Urothelium cell line (cell line): Measurements from ENCODE around the gene EYS.

Experiments used
- DNase-seq: peaks from one replicate; pipeline ENCODE4 v3.0.0; 2011; ENCODE audit warnings: low spot score, mixed read lengths
- FAIRE-seq: peaks from 2 replicates; lab custom pipeline; 2011; peaks lifted over from hg19 to GRCh38; lab: Jason Lieb, UNC

Gene EYS

DNA sequence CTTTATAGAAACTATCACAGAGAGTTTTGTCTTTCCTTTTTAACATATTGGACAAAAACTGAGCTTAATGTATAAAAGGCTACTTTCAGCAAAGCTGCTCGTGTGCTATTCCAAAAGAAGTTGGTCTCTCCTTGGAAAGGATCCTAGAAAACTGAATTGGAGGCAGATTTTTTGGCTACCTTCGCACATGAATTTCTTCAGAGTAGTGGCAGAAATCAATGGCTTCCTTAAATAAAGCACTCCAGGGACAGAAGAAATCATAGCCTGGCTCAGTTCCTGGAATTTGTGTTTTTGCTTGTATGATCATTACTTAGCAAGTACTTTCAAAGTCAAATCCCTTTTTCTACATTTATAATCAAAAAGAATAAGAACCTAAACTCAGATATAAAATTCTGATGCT is 1291.1 kb downstream of the EYS start:
- DNase-seq (no peak), FAIRE-seq (no peak)

DNA sequence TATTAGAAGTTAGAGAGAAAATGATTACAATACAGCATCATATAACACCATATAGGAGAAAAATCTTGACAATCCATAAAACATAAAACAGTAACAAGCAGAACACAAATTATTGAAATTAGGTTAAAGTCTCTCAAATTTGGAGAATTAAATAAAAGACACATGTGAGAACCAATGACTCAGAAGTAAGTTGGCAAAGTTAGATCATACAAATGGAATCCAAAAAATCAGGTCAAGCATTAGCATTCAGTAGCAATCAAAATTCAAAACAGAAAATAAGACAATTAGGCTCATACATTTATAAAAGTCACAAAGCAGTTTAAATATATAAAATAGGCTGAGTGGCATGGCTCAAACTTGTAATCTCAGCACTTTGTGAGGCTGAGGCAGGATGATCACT is 1295.8 kb downstream of the EYS start:
- FAIRE-seq (no peak), DNase-seq (no peak)

DNA sequence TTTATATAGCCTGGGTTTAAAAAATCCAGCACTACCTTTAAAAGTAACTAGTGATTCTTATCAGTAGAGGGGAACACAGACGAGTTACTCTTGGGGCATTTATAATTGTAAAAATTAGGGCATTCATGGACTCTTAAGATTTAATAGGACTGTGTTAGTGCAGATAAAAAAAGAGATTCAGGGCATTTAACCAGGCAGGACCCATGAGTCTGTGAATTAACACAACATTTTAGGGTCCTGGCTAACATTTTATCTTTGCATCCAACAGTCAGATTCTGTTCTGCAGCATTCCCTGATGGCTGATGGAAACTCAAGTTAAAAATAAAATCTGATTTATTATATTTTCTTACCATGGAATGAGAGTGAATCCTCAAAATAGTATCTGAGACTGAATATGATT is 1297.1 kb downstream of the EYS start:
- DNase-seq (no peak), FAIRE-seq (no peak)

DNA sequence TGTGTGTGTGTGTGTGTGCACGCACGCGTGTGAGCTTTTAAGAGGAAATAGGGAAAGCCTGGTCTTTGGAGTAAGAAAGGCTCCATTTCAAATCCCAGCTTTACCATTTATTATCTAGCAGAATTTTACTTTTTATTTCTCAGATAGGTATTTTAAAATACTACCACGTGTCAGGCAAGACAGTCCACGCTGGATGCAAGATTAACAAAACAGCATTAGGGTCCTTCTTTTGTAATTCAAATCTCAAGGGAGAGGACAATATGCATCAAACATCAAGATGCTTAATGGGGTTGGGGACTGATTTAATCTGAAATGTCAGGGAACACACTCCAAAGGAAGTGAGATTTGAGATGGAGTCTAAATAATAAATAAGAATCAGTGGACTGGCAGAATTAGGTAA is 1302.6 kb downstream of the EYS start:
- DNase-seq (no peak), FAIRE-seq (no peak)

DNA sequence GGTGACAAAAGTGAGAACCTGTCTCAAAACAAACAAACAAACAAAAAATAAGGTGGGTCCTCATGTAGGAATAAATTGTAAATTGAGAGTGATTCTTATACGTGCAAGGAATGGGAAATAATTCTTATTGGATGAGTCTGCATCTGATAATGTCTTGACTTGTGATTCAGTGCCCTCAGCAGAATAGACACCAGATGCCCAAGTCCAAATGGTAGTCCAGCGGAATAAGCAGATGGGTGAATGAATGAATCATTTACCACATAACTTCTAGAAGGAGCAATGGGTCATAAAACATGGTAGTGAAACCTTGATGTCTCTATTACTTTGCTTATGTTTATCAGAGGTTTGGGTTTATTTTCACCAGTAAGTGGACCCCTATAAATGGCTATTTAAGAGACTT is 1323.7 kb downstream of the EYS start:
- no peak for FAIRE-seq
- DNase-seq = no peak

DNA sequence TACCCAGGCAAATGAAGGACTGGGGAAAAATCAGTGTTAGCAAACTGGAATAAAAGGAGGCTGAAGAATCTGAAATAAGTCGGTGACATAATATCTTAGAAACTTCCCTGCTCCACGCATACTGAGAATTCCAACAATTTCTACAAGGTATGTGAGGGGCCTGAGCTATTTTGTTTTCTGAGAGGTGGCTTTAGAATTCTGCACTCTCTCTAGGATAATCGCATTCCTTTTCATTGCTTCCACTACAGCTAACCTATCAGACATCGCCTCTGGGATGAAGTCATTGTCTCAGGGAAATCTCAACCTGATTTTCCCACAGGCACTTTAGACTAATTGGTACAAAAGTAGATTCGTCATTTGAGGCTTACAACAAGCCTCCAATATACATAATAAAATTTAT is 1330.6 kb downstream of the EYS start:
- DNase-seq (no peak), FAIRE-seq (no peak)

DNA sequence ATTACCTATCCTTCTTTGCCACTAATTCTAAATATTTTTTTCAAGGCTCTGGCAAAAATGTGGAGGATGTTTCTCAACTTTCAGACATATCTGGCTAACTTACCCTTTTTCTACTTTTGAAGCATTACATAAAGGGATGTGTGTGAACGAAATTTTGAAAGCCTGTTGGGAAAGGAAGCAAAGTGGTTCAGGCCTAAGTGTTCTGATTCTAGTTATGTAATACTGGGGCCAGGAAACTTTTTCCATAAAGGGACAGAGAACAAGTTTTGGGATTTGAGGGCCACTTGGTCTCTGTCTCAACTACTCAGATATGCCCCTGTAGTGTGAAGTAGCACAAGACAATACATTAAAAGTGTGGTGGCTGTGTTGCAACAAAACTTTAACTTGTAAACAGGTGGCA is 1349.6 kb downstream of the EYS start:
- no peak for DNase-seq
- FAIRE-seq = peak; percentile 13

DNA sequence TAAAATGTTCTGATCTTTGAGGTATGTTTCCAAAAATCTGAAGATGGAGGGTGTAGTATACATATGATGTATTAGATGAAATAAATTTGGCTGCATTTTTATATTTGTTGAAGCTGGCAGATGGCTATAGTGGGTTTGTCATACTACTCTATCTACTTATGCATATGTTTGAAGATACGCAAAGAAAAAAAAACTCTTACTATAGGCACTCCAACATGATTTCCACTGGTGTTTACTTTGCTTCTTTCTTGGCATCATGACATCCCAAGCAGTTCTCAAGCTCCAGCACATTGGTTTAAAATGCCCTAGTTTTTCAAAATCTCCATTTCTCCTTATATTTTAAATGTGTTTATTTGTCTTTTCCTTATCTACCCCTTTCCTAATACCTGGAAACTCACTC is 1359.6 kb downstream of the EYS start:
- no peak for DNase-seq
- FAIRE-seq = no peak

DNA sequence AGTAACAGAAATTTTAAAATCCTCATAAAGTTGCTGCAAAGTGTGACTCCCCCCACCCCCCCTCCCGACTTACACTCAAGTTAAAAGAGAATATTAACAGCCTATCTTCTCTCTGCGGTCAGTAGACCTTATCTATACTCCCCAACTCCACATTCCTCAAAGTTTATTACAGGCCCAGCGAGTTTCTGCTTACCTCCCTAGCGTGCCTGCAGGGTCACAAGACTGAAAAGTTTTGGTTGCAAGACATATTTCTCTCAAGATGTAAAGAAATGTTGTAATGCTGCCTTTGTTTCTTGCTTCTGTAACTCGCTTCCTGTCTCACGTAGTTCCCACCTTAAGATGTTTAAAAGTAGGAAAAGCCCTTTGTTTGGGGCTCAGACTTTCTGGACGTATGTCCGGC is 1371.8 kb downstream of the EYS start:
- DNase-seq (no peak), FAIRE-seq (no peak)

DNA sequence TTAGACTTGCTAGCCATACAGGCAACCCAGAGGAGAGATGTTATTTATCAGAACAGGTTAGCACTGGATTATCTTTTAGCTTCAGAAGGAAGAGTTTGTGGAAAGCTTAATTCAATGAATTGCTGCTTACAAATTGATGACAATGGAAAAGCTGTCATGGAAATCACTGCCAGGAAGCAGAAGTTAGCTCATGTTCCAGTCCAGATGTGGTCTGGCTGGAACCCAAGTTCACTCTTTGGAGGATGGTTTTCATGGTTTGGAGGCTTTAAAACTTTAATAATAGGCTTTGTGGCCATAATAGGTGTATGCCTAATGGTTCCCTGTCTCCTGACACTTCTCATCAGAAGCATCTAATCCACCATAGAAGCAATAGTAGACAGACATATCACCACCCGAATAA is 1372.4 kb downstream of the EYS start:
- FAIRE-seq (peak; percentile 89), DNase-seq (no peak)

DNA sequence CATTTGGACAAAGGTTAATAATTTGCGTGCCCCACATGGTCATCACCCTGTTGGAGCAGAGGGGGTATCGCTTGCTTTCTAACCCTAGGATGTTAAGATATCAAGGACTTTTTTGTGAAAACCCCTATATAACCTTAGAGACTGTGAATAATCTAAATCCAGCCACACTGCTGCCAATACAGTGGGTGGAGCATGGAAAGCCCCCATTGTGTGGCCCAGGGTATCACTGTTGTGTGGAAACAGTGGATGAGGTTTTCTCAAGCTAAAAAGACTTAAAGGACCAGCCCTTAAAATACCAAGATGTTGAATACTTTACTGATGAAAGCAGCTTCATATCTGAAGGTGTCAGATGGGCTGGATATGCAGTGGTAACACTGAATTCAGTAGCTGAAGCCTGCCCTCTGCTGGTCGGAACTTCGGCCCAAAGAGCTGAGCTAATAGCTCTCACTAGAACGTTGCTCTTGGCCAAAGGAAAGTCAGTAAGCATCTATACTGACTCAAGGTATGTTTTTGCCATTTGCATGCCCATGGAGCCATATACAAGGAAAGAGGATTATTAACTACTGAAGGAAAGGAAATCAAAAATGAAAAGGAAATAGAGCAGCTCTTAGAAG is 1376.2 kb downstream of the EYS start:
- peak; percentile 13 for FAIRE-seq
- DNase-seq = peak; percentile 7

DNA sequence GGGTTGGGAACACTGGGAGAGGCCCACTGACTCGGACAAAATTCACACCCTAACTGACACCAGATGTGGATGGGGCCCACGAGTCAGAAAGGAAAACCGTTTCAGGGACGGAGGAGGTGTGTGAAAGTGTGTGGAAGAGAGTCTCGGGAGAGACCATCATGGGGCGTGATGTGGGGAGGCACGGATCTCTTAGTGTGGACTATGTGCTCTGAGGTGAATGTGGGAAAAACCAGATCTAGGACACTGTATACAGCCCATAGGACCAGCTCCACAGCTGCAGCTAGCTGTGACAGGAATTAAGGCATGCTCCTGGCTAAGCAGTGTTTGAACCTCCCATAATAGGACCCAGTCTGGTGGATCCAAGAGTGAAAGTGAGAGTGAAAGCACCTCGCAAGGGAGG is 1380.1 kb downstream of the EYS start:
- DNase-seq (no peak), FAIRE-seq (no peak)

DNA sequence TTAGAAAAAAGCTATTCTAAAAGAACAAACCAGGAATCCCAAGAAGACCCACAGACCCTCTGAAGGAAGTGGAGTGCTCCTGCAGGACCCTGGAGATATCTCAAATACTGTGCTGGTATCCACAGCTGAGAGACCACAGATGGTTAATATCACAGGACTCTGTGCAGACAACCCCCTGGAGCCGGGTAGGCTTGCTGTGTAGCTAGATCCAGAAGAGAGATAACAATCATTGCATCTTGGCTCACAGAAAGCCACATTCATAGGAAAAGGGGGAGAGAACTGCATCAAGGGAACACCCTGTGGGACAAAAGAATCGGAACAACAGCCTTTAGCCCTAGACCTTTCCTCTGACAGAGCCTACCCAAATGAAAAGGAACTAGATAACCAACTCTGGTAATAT is 1381.9 kb downstream of the EYS start:
- DNase-seq = no peak
- no peak for FAIRE-seq

DNA sequence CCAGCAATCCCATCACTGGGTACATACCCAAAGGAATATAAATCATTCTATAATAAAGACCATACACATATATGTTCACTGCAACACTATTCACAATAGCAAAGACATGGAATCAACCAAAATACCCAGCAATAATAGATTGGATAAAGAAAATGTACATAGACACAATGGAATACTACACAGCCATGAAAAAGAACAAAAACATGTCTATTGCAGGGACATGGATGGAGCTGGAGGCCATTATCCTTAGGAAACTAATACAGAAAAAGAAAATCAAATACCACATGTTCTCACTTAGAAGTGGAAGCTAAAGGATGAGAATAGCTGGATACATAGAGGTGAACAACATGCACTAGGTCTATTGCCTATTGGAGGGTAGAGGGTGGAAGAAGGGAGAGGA is 1396.8 kb downstream of the EYS start:
- FAIRE-seq = no peak

DNA sequence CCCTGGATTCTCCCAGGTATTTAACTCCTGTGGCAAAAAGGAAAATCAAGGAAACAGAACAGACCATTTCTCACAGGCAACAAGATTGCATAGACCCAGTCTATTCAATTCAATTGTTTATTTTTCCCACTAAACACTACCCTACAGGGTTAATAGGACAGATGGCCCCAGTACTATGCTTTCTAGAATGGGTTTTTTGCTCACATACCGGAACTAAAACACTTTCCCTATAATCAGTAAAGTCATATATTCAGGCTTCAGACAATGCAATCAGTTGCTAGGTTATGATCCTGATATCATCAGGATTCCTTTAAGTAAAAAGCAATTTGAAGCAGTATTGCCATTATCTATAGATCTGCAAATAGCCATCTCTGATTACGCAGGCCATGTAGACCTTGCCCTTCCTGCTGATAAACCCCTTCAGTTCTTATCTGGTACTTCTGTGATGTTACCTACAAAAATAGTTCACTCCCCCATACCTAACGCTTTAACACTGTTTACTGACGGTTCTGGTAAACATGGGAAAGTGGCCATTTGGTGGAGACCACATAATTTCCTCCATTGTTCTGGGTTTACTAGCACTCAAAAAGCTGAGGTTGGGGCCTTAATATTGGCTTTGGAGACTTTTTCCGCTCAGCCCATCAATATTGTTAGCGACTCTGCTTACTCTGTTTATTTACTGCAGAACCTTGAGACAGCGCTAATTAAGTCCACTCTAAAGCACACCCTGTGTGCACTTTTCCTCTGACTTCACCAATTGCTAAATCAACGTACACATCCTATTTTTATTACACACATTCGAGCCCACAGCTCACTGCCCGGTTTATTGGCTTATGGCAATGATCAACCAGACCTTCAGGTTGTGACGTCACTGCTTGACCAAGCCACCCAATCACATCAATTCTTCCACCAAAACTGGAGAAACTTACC is 1405.5 kb downstream of the EYS start:
- DNase-seq = no peak
- FAIRE-seq = no peak

More for the DNA sequence above, 1396.8 kb downstream of the EYS start:
- no peak for DNase-seq

DNA sequence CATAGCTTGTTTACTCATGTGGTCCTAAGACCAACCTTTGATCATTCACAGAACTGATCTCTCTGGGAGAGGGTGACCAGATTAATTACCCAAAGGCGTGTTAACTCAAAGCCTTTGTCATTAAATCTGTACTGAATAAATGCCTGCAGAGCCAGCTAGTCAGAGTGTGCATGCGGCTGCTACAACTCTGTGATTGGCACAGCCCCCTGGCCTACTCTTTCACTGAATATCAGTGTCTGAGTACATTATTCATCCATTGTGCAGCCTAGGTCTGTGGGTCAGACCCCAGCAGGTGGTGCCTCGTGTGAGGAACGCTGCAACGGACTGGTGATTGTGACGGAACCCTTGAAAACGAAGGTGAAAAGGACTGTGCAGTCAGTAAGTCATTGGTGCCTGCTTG is 1407.8 kb downstream of the EYS start:
- DNase-seq = no peak

DNA sequence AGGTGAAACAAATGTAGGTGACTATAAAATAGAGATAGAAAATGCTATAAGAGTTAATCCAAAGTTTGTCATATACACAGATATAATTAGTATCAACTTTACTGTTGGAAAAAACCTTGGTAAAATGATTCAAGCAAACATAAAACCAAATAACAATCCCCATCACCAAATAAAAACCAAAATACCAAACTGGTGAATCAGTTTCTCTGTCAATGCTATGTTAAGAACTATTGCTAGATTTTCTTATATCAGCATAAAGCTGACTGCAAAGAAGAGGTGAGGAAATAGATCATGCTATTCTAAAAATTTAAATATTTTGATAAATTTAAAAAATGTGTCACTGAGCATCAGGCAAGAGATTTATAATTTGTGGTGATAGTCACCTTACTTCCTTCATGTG is 1413.0 kb downstream of the EYS start:
- no peak for FAIRE-seq
- no peak for DNase-seq

More for the DNA sequence above, 1407.8 kb downstream of the EYS start:
- no peak for FAIRE-seq

DNA sequence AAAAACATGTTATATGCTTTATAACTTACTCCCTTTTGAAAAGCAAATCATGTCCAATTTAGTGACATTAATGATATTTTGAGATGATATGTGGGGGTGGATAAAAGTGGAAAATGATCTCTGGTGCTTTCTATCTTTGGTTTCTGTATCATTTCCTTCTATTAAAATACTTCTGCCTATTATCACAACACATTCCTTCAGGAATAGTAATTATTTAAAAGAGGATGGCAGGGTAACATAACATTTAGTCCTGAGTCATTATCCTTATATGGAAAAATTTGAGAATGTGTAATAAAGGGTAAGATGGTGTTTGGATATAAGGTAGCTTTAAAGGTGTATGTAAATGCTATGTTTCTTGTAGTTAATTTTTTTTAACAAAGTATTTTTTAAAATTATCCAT is 1413.7 kb downstream of the EYS start:
- no peak for FAIRE-seq

DNA sequence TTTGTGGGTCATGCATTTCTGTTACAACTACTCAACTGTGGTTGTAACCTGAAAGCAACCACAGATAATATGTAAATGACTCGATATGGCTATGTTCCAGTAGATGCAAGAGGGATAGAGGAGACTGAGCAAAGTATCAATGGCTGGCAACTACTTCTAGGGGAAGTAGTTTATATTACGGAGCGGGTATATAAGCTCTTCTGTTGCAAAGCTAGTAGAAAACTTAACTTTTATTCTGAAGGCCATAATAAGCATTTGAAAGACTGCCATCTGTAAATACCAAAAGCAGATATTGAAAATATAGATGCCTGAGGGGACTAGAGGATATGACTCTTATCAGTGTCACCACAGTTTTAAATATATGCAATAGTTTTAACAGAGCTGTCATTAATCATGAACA is 1416.2 kb downstream of the EYS start:
- no peak for DNase-seq
- FAIRE-seq = no peak

More for the DNA sequence above, 1413.7 kb downstream of the EYS start:
- DNase-seq = no peak

DNA sequence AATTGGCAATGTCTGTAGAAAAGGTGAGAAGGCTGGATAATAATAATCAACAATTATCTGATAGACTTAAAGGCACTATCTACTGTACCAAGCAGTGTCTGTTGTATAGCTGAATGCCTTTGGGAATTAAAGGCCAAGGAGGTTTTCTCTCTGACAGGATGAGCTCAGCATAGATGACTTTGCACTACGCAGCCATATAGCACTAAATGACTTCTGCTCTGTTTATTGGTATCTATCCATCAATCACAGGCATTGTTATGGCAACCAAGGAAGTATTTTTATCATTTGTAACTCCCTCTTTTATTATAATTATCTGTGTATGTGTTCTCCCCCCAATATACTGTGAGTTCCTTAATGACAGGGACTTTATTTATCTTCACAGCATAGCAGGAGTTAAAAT is 1417.1 kb downstream of the EYS start:
- DNase-seq = no peak
- no peak for FAIRE-seq

DNA sequence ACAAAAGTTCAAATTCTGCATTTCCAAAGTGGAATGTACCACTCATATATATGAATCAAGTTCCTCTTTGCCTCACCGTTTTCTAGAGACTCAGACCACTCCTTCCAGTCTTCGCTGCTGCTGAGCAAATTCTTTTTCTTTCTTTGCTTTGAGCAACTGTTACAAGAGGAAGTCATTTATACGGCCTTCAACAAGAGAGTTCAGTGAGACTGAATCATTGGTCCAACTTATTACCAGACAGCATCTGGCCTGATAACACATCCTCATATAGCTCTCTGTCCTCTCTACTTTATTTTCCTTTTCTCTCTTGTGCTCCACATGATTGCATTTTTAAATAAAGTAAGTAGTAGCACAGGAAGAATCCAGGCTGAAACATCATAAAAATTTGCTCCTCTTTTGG is 1418.7 kb downstream of the EYS start:
- no peak for DNase-seq
- FAIRE-seq = no peak

DNA sequence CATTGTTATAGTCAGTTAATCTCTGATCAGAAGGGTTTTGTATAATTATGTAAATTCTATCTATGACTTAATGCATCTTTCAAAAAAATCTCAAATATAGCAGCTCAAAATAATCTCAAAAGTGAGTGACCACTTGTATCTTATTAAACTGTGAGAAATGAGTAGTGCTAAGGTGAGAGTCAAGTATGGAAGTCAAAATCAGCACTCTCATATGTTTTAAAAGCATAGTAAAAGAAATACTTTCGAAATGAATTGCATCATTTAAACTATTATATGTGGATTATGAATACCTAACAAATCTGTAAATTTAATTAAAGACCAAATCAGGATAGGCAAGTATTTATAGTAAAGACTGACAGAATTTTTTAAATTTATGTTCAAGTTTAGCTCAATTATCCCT is 1425.9 kb downstream of the EYS start:
- DNase-seq (no peak), FAIRE-seq (no peak)
